C4-2B (cell line): ENCODE data around the gene WDR82.
A peak's percentile ranks its signal among the peaks of the same experiment; 100 is the strongest.

Experiments
- CTCF ChIP-seq: fragments of 450-650 bp; conservative IDR thresholded peaks from 2 replicates; pipeline ENCODE4 v1.5.1; 2017; ENCODE audit warnings: mild to moderate bottlenecking
- ZFX ChIP-seq: fragments of 450-650 bp; IDR thresholded peaks from 2 replicates; pipeline ENCODE4 v1.6.1; 2017

- TF ChIP-seq CTCF (no peak), ZFX (peak; percentile 66; the same call in 1 of the 2 replicates)
Observed at GRCh38 chr3:52245322-52246263, 32.9 kb downstream of the WDR82 start, which contains the start of gene PPM1M.
